Prostate gland (tissue), 2 donors: ENCODE results near the gene CHCHD3. TPM values are rescaled to one million over a fixed set of nuclear protein-coding genes. Genes with fewer than 3 reads are reported as not detected.

Experiments
- DNase-seq: peaks from one replicate; pipeline ENCODE4 v3.0.0-alpha.2; 2019; ENCODE audit warnings: low spot score
- H3K27ac ChIP-seq, 2 donors: fragments of 200-600 bp; sonication (generic); 2 replicates each; pipeline ENCODE4 v1.5.1; 2017 to 2019
- H3K27me3 ChIP-seq: fragments of 200-600 bp; sonication (generic); replicated peaks from 2 replicates; pipeline ENCODE4 v1.5.1; 2019; ENCODE audit not compliant: insufficient read depth
- H3K36me3 ChIP-seq, 2 donors: fragments of 200-600 bp; sonication (generic); 1 replicate in 1 of 2; 2 replicates in 1 of 2; pipeline versions ENCODE4 v1.5.1 to v1.8.1; 2017 to 2019
- H3K4me1 ChIP-seq: fragments of 200-600 bp; sonication (generic); replicated peaks from 2 replicates; pipeline ENCODE4 v1.5.1; 2019
- H3K4me3 ChIP-seq, 2 donors: fragments of 200-600 bp; sonication (generic); 2 replicates each; pipeline ENCODE4 v1.5.1; 2017 to 2019
- H3K9me3 ChIP-seq: fragments of 200-600 bp; sonication (generic); 2 replicates; pipeline ENCODE4 v1.5.1; 2017
- CTCF ChIP-seq, 4 experiments: fragments of 200-600 bp in 2 of 4; fragments of 450-650 bp in 2 of 4; sonication (generic) in 2 of 4; IDR thresholded peaks; 1 replicate in 3 of 4; 2 replicates in 1 of 4; pipeline ENCODE4 v1.5.1; 2016 to 2019; ENCODE audit warnings: antibody characterized with exemption in 4 of 4, mild to moderate bottlenecking in 2 of 4, moderate library complexity in 2 of 4
- POLR2A ChIP-seq: fragments of 450-650 bp; IDR thresholded peaks from one replicate; pipeline ENCODE4 v1.6.1; 2016; ENCODE audit warnings: antibody characterized with exemption, mild to moderate bottlenecking
- POLR2AphosphoS5 ChIP-seq: sonication (generic); formaldehyde crosslinking; IDR thresholded peaks from one replicate; pipeline ENCODE4 v1.6.1; 2017; ENCODE audit warnings: antibody characterized with exemption
- WGBS: methylation state at CpG from one replicate; pipeline ENCODE4 v1.1.5; 2018; 5-methylcytosine and 5-hydroxymethylcytosine counted together
- intact Hi-C: fragments of 100-400 bp; cut with DNase I; formaldehyde crosslinking; loops from one replicate; pipeline ENCODE4 v1.14.2; 2022
- total RNA-seq, 2 donors: library from RNA; depleted of rRNA; stranded (reverse); fragments of >200 nt; gene quantifications; one replicate each; pipeline ENCODE4 v1.1.0, GENCODE V29; 2016

Gene CHCHD3
- total RNA-seq, 2 donors from 2014 or later, result 33.2 to 40.9 TPM

GRCh38 chr7:133001727-133002126, 80.2 kb downstream of the CHCHD3 start:
- DNase-seq, result no peak
- Histone ChIP-seq H3K4me1 (no peaks in the 10 kb centered on the region), H3K27ac (no peak overlapping the region), H3K36me3 (no peaks in the 10 kb centered on the region), H3K27me3 (no peaks in the 10 kb centered on the region), H3K9me3 (no peaks in the 10 kb centered on the region), H3K4me3 (no peak overlapping the region)
- WGBS, result 70% methylated on average over 5 of the region's 5 CpGs
- intact Hi-C loops, result no loop called here
- no peak for TF ChIP-seq POLR2A
- no peak for TF ChIP-seq CTCF (IDR thresholded peaks at IDR 0.05)
- TF ChIP-seq POLR2AphosphoS5, result no peak

- Histone ChIP-seq H3K27me3 (no peaks in the 10 kb centered on the region), H3K4me1 (no peaks in the 10 kb centered on the region), H3K27ac (no peak overlapping the region), H3K9me3 (no peaks in the 10 kb centered on the region), H3K36me3 (no peaks in the 10 kb centered on the region), H3K4me3 (no peak overlapping the region)
- no peak for DNase-seq
- TF ChIP-seq POLR2A (no peak), CTCF (IDR thresholded peaks at IDR 0.05) (no peak), POLR2AphosphoS5 (no peak)
- intact Hi-C loops, result no loop called here
- 98% methylated on average over 1 of the region's 1 CpG for WGBS
Observed at GRCh38 chr7:132999845-133000244, 82.0 kb downstream of the CHCHD3 start.

- H3K36me3 ChIP-seq, result no peaks in the 10 kb centered on the region
- no peaks in the 10 kb centered on the region for H3K9me3 ChIP-seq
- no peaks in the 10 kb centered on the region for H3K27me3 ChIP-seq
- intact Hi-C loops, result no loop called here
- no peak overlapping the region for H3K4me3 ChIP-seq
- TF ChIP-seq POLR2AphosphoS5 (no peak), CTCF (IDR thresholded peaks at IDR 0.05) (no peak), POLR2A (no peak)
- whole genome bisulfite sequencing, result 82% methylated on average over 1 of the region's 1 CpG
- no peak for DNase-seq
- H3K4me1 ChIP-seq, result no peaks in the 10 kb centered on the region
- no peak overlapping the region for H3K27ac ChIP-seq
Observed at GRCh38 chr7:132998763-132999162, 83.1 kb downstream of the CHCHD3 start.

- intact Hi-C loops, result no loop called here
- 87% methylated on average over 1 of the region's 1 CpG for WGBS
- Histone ChIP-seq H3K4me1 (no peaks in the 10 kb centered on the region), H3K9me3 (no peaks in the 10 kb centered on the region), H3K27ac (no peak overlapping the region), H3K27me3 (no peaks in the 10 kb centered on the region), H3K4me3 (no peak overlapping the region), H3K36me3 (no peaks in the 10 kb centered on the region)
- no peak for DNase-seq
- TF ChIP-seq POLR2A (no peak), CTCF (IDR thresholded peaks at IDR 0.05) (no peak), POLR2AphosphoS5 (no peak)
Observed at GRCh38 chr7:132997505-132997904, 84.4 kb downstream of the CHCHD3 start.

- H3K9me3 ChIP-seq, result no peaks in the 10 kb centered on the region
- intact Hi-C loops, result no loop called here
- no peak for TF ChIP-seq CTCF (IDR thresholded peaks at IDR 0.05)
- no peak for TF ChIP-seq POLR2A
- TF ChIP-seq POLR2AphosphoS5, result no peak
- no peak for DNase-seq
- H3K27ac ChIP-seq, result no peak overlapping the region
- no peaks in the 10 kb centered on the region for H3K27me3 ChIP-seq
- no peak overlapping the region for H3K4me3 ChIP-seq
- WGBS, result 77% methylated on average over 17 of the region's 17 CpGs
- H3K4me1 ChIP-seq, result no peaks in the 10 kb centered on the region
- no peaks in the 10 kb centered on the region for H3K36me3 ChIP-seq
Observed at GRCh38 chr7:132996581-132997242, 85.2 kb downstream of the CHCHD3 start.
